ENCODE data around the gene HVCN1.

HVCN1 gene

GRCh38 chr12:110698171-110698902 lies 9.4 kb upstream of the HVCN1 start:
- DNase-seq = peak; percentile 84 to 88

DNA sequence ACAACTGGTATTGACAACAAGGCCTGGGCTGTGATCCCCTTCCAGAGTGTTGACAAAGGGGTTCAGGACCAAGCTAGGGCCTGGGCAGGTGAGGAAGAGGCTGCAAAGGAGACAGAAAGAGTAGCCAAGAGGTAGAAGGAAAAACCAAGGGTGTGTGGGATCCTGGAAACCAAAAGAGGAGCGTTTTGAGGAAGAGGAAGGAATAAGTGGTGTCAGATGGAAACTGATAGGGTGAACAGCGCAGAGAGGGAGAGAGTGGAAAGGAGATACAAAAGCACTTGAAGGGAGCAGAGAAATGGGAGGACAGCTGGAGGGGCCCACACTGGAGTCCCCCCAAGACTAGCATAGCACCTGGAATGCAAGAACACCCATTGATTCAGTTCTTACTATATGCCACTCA lies 8.3 kb upstream of the HVCN1 start:
- no peak for DNase-seq

DNA sequence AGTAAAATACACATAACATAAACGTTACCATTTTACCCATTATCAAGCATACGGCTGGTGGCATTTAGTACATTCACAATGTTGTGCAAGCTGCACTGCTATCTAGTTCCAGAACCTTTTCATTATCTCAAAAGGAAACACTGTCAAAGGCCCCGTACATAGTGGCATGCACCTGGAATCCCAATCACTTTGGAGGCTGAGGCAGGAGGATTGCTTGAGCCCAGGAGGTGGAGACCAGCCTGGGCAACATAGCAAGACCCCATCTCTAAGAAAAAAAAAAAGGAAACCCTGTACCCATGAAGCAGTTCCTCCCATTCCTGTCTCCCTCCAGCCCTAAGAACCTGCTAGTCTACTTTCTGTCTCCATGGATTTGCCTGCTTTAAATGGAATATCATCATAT lies 7.4 kb upstream of the HVCN1 start:
- no peak for DNase-seq

DNA sequence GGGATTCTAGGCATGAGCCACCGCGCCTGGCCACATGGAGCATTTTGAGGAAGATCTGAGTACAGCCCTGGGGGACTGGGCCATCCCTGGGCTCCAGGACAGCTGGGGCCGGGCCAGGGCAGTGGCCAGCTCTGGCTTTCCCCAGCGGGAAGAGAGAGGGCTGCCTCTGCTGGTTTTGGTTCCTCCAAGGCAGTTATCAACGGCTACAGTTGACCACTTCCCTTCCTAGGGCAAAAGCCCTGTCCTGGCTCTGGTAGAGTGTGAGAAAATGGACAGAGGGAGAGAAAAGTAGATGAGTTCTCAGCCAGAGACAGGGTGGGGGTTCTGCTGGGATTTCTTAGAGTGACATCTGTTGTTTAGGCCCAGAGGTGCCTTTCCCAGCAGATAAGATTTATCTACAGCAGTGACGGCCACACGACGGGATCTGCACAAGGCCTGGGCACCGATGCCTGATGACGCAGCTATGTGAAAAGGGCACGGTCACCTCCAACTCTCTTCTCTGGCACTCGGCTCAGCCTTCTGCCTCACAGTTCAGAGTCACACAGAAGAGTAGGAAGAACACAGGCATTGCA lies 5.5 kb upstream of the HVCN1 start:
- DNase-seq = peak in 1 of 2 donors; percentile 35

GRCh38 chr12:110693731-110694130 lies 4.8 kb upstream of the HVCN1 start:
- DNase-seq = peak in 1 of 2 donors; percentile 45

DNA sequence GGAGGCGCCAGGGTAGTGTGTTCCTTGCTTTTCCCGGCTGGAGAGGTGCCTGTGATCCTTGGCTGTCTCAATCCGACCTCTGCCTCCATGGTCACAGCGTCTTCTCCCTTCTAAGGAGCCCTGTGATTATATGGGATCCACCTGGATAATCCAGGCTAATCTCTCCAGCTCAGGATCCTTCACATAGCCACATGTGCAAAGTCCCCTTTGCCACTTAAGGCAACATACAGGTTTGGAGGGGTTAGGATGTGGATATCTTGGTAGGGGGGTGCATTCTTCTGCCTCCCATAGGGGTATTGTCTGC lies 1.2 kb upstream of the HVCN1 start:
- no peak for DNase-seq

GRCh38 chr12:110689281-110690126 lies 589 bp upstream of the HVCN1 start:
- peak; percentile 51 to 52 for DNase-seq

- DNase-seq = no peak
These were observed 1.3 kb downstream of the HVCN1 start for GRCh38 chr12:110687396-110688169.

DNA sequence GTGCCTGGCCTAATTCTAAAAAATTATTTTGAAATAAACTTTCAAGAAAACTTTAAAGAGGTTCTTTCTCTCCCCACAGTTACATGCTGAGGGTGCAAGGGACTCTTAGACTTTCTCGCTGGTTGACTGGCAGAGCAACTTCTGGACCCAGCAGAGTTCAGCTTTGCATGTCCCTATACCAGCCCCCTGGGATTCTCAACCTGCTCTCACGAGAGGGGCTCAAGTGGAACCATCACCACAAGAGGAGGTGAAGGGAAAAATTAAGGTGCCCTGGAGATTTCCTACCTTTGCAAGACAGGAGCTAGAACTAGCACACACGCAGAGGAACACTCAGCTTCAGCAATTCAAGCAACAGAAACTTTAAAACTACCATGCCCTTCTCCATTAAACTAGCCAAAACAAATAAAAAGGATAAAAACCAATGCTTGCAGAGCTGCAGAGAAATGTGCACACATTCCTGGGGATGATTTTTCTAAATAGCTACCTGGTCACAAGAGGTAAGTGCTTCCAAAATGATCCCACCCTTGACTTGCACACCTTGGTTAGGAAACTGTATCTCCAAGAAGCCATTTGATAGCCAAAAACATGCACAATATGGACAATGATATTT lies 2.5 kb downstream of the HVCN1 start:
- DNase-seq = no peak

DNA sequence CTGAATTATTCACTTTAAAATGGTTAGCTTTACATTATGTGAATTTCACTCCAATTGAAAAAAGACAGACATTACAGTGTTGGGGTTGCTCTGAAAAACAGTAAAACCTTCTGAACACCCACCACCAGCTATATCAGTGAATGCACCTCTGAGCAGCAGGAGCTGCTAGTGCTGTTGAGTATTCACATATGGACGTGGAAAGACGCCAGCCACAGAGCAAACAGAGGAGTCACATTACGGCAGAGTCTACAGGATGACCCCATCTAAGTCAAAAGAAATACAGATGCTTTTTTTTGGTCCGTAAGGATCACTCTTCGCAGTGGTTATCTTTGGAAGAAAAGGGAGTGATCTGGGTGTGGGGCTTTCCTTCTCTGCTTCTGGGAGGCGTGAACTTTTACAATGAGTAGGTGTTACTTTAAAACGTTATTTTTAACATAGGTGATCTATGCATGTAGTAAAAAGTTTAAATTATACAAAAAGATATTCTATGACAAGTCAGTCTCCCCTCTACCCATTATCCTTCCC lies 4.5 kb downstream of the HVCN1 start:
- DNase-seq = no peak

DNA sequence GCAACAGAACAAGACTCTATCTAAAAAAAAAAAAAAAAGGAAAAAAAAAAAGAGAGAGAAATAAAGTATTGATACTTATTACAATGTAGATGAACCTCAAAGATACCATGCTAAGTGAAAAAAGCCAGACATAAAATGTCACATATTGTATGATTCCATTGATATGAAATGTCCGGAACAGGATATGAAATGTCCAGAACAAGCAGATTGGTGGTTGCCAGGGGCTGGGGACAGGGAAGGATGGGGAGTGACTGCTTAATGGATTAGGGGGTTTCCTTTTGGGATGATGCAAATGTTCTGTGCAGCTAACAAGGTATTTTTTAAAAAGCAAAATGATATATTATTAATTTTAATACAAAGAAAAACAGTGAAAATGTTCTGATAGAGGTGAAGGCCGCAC lies 5.0 kb downstream of the HVCN1 start:
- no peak for DNase-seq

DNA sequence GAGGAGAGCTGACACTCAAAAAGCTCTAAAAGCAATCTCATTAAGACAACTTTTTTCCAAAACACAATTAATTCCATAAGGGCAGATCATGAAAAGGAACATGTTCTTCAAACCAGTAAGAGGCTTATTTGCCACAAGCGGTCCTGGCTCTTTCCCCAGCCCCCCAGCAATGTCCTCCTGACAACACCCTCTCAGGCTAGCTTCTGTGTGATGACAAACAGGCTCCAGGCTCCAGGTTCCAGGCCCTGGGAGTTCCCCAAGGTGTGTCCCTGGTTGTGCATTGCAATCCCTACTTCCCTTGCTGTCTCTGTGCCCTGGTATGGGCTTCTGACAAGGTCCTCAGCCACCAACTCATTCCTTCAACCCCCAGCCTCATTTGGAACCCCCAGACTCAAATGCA lies 8.9 kb downstream of the HVCN1 start:
- DNase-seq = no peak

GRCh38 chr12:110679201-110679600 lies 9.7 kb downstream of the HVCN1 start:
- no peak for DNase-seq

DNA sequence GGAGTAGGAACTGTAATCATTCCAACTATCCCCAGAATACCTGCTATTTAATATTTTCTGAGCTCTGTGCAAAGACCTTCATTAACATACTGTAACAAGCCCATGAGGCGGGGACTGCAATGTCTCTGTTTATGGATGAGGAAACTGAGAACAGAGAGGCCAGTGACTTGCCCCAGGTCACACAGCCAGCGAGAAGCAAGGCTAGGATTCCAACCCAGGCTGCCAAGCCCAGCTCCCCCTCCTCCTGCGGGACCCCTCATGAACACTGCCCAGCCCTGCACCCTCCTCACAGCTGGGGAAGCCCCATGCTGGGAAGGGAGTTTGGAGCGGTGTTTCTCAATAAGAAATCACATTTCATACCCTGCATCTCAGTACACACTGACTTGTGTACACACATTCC lies 10.9 kb downstream of the HVCN1 start:
- no peak for DNase-seq

DNA sequence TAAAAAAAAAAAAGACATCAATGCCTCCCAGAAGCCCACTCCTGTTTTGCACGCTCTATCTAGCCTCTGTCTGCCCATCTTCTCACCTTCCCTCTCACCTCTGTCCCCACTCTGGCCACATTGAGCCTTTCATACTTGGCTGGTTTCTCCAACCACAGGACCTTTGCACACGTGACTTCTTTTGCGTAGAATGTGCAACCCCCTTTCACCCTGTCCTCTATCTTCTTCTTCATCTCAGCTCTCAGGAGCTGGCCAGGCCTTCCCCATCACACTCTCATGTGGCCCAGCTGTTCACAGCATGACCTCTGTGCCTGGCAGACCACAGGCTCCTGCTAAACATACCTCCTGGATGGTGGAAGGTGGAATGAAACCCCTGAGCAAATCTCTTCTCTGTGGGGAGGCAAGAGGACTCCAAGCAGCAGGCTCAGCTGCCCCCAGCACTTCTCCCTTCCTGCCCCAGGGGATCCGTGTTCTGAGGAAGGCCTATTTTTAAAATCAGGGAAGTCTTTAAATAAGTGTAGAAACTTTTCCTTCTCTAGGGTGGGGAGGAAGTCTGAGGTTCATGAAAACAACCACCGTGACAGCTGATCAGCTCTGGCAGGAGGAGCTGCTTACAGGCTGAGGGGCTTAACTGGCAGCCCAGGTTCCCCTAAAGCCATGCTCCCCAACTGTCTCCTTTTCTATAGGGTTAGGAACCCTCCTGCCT lies 11.6 kb downstream of the HVCN1 start:
- peak in 1 of 2 donors; percentile 48 for DNase-seq

- DNase-seq = no peak
These were observed 12.7 kb downstream of the HVCN1 start for GRCh38 chr12:110676171-110676570.

- peak in 1 of 2 donors; percentile 27 for DNase-seq
These were observed 18.7 kb downstream of the HVCN1 start for GRCh38 chr12:110670161-110670701.

GRCh38 chr12:110669193-110669502 lies 19.8 kb downstream of the HVCN1 start:
- peak in 1 of 2 donors; percentile 37 for DNase-seq

DNA sequence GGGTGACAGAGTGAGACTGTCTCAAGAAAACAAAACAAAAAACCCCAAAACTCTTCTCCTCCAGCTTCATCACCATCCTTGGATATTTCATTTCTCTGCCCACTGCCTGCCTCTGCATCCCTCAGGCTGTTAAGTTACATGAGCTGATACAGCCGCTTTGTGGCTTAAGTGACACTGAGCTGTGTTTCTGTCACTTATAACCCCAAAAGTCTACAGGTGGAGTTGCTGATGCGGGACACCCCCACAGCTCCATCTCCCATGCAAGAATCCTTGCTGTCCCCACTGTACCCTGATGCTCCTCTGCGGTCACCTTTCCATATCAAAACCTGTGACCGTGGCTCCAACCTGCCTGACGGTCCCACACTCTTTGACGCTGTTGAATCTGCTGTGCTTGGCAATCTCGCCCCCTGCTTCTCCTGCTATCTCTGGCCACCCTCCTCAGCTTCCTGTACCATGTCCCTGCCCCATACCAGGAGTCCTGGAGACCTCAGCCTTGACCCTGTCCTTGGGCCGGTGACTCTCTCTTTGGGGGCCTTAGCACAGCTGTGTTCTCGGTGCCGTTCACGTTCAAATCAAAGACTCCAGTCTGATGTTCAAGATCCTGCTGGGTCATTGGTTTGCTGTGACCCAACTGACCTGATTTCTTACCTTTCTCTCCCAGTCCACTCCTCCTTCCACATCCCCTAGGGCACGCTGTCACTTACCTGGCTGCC lies 20.3 kb downstream of the HVCN1 start:
- no peak for DNase-seq

GRCh38 chr12:110667671-110668070 lies 21.2 kb downstream of the HVCN1 start:
- no peak for DNase-seq

GRCh38 chr12:110666892-110667291 lies 22.0 kb downstream of the HVCN1 start:
- no peak for DNase-seq

Measured in CD4-positive, alpha-beta T cell treated with Interleukin-4 for 1 hour (primary cell).